Upper lobe of left lung (tissue), 4 donors: ENCODE measurements around the gene CACNB2.

Experiments
- EP300 ChIP-seq, 4 donors: sonication (generic); formaldehyde crosslinking; IDR thresholded peaks; one replicate each; pipeline ENCODE4 v1.5.1; 2017; ENCODE audit warnings: antibody characterized with exemption in 4 of 4, control low read depth in 2 of 4
- POLR2A ChIP-seq, 4 donors: fragments of 450-650 bp; IDR thresholded peaks; one replicate each; pipeline ENCODE4 v1.5.1; 2016 to 2017; ENCODE audit warnings: antibody characterized with exemption in 4 of 4, mild to moderate bottlenecking in 2 of 4
- POLR2AphosphoS5 ChIP-seq, 2 donors: sonication (generic); formaldehyde crosslinking; IDR thresholded peaks; one replicate each; pipeline ENCODE4 v1.5.1; 2017; ENCODE audit warnings: antibody characterized with exemption in 2 of 2
- TF ChIP-seq, protein P1 (sequence below), 6 experiments: fragments of 450-650 bp in 4 of 6; fragments of 200-600 bp in 2 of 6; sonication (generic) in 2 of 6; IDR thresholded peaks; one replicate each; pipeline ENCODE4 v1.5.1; 2016 to 2019; ENCODE audit warnings: antibody characterized with exemption in 6 of 6

- TF ChIP-seq POLR2A (IDR thresholded peaks at IDR 0.05) (no peak), POLR2AphosphoS5 (IDR thresholded peaks at IDR 0.05) (no peak), EP300 (IDR thresholded peaks at IDR 0.05) (no peak)
- TF ChIP-seq, protein P1, sequence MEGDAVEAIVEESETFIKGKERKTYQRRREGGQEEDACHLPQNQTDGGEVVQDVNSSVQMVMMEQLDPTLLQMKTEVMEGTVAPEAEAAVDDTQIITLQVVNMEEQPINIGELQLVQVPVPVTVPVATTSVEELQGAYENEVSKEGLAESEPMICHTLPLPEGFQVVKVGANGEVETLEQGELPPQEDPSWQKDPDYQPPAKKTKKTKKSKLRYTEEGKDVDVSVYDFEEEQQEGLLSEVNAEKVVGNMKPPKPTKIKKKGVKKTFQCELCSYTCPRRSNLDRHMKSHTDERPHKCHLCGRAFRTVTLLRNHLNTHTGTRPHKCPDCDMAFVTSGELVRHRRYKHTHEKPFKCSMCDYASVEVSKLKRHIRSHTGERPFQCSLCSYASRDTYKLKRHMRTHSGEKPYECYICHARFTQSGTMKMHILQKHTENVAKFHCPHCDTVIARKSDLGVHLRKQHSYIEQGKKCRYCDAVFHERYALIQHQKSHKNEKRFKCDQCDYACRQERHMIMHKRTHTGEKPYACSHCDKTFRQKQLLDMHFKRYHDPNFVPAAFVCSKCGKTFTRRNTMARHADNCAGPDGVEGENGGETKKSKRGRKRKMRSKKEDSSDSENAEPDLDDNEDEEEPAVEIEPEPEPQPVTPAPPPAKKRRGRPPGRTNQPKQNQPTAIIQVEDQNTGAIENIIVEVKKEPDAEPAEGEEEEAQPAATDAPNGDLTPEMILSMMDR (IDR thresholded peaks at IDR 0.05) = no peak
These were observed 289.1 kb downstream of the CACNB2 start for GRCh38 chr10:18429335-18429734.
